Left renal cortex interstitium (tissue), 4 donors: ENCODE data around the gene PMS2. TPM values are rescaled to one million over a fixed set of nuclear protein-coding genes. Genes with fewer than 3 reads are reported as not detected.
"Not testable (repeated sequence)": the region's sequence is repeated elsewhere in the genome, so short reads cannot be mapped to it uniquely, and the experiment has no call there.

Experiments used
- DNase-seq, 4 donors: peaks; one replicate each; pipeline ENCODE4 v3.0.0-alpha.2; 2013; ENCODE audit warnings: low read depth in 4 of 4, low spot score in 2 of 4, missing footprints in 1 of 4
- polyA plus RNA-seq, 4 donors: library from polyadenylated mRNA; unstranded; fragments of 120-200 nt; gene quantifications; one replicate each; pipeline ENCODE4 v1.2.1, GENCODE V29; 2013; ENCODE audit not compliant: insufficient read length in 4 of 4

Gene PMS2
- 10 to 100 TPM; 19.4 to 26.4 (median 22.6) TPM for polyA plus RNA-seq

GRCh38 chr7:6008668-6009611 is at the start of gene PMS2, which contains the start of gene AIMP2:
Gene PMS2, minus strand, starts transcription at chr7:6009049. Its CDS starts 30 bp downstream, at chr7:6009019.
Gene AIMP2, plus strand, starts transcription at chr7:6009272. Its CDS starts 92 bp downstream, at chr7:6009364.
- peak; percentile 97 to 99 (median 98) for DNase-seq

GRCh38 chr7:6057316-6058129 is 48.7 kb upstream of the PMS2 start:
- DNase-seq, result no peak

- DNase-seq, result no peak
Measured at GRCh38 chr7:6056616-6057015, 47.8 kb upstream of the PMS2 start.

GRCh38 chr7:6051185-6051584 is 42.3 kb upstream of the PMS2 start:
- DNase-seq, result not testable (repeated sequence)

- no peak for DNase-seq
Measured at GRCh38 chr7:6049780-6050179, 40.9 kb upstream of the PMS2 start.

- no peak for DNase-seq
Measured at GRCh38 chr7:6035686-6036085, 26.8 kb upstream of the PMS2 start.

- no peak for DNase-seq
Measured at GRCh38 chr7:6035165-6035564, 26.3 kb upstream of the PMS2 start.

GRCh38 chr7:6032641-6033040 is 23.8 kb upstream of the PMS2 start:
- DNase-seq, result no peak

GRCh38 chr7:6032167-6032566 is 23.3 kb upstream of the PMS2 start:
- DNase-seq, result no peak

- DNase-seq, result no peak
Measured at GRCh38 chr7:6031567-6031966, 22.7 kb upstream of the PMS2 start.

- no peak for DNase-seq
Measured at GRCh38 chr7:6030988-6031387, 22.1 kb upstream of the PMS2 start, which contains the start of gene ANKRD61. Gene ANKRD61, plus strand, starts transcription at chr7:6031376. Its CDS starts 0 bp downstream, at chr7:6031376.

GRCh38 chr7:6028563-6028962 is 19.7 kb upstream of the PMS2 start:
- DNase-seq, result no peak

GRCh38 chr7:6027806-6028365 is 19.0 kb upstream of the PMS2 start:
- no peak for DNase-seq

- DNase-seq, result no peak
Measured at GRCh38 chr7:6026820-6027311, 18.0 kb upstream of the PMS2 start.

GRCh38 chr7:6026011-6026819 is 17.4 kb upstream of the PMS2 start:
- DNase-seq, result no peak

GRCh38 chr7:6023974-6024435 is 15.2 kb upstream of the PMS2 start:
- no peak for DNase-seq

- no peak for DNase-seq
Measured at GRCh38 chr7:6022707-6023106, 13.9 kb upstream of the PMS2 start.

GRCh38 chr7:6020371-6021286 is 11.8 kb upstream of the PMS2 start:
- DNase-seq, result no peak

GRCh38 chr7:6016653-6016966 is 7.8 kb upstream of the PMS2 start:
- no peak for DNase-seq
